Eye (tissue), 1 donor: ENCODE results near the gene ZNF467.
A peak's percentile ranks its signal among the peaks of the same experiment; 100 is the strongest.

Experiments used
- DNase-seq: peaks from one replicate; pipeline ENCODE4 v3.0.0-alpha.2; 2015

ZNF467 gene

DNA sequence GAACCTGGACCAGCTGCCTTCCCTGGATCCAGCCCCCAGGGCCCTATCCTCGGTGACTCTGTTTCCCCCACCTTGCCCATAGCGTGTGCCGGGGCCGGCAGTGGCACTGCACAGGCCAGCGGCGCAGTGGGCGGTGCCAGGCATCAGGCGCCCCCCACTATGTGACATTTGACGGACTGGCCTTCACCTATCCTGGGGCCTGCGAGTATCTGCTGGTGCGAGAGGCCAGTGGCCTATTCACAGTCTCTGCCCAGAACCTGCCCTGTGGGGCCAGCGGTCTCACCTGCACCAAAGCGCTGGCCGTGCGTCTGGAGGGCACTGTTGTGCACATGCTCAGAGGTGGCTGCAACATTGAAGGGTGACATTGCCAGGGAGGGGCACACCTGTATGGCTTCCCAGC, 12.0 kb upstream of the ZNF467 start:
- DNase-seq, result no peak

DNA sequence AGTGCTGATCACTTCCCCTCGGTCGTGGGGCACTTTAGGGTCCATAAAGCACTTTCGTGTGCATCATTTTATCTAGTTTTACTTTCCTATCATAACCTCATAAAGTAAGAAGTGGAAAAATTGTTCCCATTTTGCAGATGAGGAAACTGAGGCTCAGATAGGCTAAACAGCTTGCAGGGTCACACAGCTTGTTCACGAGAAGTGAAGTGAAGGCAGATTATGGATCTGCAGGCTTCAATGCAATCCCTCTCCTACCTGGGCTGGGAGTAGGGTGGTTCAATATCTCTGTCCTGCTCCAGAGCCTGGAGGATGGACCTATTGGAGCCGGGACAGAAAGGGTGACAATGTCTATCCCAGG, 10.8 kb upstream of the ZNF467 start:
- DNase-seq, result no peak

DNA sequence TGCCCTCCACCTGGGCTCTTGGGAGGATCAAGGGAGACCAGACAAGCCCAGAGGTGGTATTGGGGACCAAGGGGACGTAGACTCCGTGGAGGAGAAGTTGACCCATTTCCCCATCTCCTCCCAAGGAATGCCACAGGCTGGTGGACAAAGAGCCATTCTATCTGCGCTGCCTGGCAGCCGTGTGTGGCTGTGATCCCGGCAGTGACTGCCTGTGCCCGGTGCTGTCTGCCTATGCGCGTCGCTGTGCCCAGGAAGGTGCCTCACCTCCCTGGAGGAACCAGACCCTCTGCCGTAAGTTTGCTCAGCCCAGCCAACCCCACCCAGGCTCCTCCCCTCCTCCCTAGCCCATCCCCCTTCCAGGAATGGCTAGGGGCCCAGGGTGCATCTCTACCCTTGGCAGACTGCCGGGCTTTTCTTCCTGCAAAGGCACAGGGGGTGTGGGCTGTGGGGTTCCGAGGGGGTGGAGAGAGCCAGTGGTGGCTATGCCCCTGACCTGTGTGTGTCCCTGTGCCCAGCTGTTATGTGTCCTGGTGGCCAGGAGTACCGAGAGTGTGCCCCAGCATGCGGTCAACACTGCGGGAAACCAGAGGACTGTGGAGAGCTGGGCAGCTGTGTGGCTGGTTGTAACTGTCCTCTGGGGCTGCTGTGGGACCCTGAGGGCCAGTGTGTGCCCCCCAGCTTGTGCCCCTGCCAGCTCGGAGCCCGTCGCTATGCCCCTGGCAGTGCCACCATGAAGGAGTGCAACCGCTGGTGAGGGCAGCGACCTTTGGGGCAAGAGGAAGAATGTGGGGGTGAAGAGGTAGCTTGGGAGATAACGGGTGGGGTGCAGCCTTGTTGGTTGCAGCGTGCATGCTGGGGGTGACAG, 10.2 kb upstream of the ZNF467 start:
- peak; percentile 45 for DNase-seq

DNA sequence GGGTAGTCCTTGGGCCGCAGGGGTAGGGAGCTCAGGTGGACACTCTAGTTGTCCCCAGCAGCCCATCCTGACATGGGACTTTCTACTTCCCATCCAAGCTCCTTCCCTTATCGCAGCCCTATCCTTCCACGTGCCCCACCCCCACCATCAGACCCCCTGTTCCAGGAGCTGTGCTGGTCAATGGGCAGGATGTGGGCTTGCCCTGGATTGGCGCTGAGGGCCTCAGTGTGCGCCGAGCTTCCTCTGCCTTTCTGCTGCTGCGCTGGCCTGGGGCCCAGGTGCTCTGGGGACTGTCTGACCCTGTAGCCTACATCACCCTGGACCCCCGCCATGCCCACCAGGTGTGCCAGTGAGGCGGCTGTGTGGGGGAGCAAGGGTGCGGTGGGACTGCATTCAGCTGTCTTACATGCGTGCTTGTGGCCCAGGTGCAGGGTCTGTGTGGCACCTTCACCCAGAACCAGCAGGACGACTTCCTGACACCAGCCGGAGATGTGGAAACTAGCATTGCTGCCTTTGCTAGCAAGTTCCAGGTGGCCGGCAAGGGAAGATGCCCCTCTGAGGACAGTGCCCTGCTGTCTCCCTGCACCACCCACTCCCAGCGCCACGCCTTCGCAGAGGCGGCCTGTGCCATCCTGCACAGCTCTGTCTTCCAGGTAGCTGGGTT, 9.4 kb upstream of the ZNF467 start:
- DNase-seq, result no peak

DNA sequence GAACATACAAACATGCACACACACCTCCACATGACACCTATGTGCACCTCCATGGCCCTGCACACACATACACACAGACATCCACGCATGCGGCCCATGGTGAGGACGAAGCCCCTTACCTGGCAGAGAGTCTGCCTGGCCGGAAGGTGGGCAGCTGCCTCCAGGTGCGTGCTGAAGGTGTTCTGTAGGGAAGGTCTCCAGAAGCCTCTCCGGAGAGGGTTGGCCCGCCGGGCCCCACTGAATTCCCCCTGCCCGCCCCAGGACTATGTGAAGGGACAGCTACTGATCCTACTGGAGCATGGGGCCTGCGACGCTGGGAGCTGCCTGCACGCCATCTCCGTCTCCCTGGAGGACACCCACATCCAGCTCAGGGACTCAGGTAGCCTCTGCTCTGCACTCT, 8.5 kb upstream of the ZNF467 start:
- no peak for DNase-seq

DNA sequence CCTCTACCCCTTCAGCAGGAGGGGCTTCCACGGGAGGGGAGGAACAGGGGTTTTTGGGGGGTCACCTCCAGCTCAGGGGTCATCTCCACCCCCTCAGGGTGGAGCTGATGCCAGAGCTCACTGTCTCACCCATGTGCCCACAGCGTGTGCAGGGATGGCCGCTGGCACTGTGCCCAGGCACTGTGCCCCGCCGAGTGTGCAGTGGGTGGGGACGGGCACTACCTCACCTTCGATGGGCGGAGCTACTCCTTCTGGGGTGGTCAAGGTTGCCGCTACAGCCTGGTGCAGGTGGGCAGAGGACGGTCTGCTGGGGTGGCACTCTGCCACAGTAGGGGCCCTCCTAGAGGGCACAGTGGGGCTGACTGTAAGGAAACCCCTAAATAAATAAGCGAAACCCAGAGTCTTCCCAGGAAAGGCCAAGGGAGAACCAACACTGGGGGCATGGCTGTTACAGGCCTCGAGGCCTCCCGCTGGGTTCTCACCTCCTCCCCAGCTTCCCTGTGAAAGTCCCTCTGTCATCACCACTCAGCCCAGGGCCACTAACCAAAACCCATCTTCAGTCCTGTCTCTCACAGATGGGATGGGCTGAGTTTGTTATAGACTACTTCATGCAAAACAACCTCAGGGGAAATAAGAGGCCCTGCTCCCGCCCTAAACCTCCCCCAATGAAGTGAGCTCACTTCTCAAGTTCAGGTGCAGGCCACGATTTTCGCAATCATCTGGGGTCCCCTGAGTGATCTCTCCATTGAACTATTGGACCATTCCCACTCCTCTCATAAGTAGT, 7.4 kb upstream of the ZNF467 start:
- DNase-seq, result no peak

DNA sequence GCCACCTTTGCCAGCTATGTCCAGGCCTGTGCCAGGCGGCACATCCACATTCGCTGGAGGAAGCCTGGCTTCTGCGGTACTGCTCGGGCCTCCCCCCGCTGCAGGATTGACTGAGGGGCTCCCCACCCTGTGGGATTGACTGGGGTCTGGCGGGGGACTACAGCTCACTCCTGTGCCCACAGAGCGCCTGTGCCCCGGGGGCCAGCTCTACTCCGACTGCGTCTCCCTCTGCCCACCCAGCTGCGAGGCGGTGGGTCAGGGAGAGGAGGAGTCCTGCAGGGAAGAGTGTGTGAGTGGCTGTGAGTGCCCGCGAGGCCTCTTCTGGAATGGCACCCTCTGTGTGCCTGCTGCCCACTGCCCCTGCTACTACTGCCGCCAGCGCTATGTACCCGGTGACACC, 6.7 kb upstream of the ZNF467 start:
- DNase-seq, result no peak

DNA sequence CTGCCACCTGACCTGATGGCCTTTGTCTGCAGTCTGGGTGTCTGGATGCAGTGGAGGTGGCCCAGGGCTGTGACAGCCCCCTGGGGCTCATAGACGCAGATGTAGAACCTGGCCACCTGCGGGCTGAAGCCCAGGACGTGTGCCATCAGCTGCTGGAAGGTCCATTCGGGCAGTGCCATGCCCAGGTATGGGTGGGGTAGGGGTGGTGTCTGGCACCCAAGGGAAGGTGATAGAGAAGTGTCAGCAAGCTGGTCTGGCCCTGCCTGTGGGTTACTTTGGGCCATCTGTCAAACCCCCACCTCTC, 6.1 kb upstream of the ZNF467 start:
- no peak for DNase-seq

DNA sequence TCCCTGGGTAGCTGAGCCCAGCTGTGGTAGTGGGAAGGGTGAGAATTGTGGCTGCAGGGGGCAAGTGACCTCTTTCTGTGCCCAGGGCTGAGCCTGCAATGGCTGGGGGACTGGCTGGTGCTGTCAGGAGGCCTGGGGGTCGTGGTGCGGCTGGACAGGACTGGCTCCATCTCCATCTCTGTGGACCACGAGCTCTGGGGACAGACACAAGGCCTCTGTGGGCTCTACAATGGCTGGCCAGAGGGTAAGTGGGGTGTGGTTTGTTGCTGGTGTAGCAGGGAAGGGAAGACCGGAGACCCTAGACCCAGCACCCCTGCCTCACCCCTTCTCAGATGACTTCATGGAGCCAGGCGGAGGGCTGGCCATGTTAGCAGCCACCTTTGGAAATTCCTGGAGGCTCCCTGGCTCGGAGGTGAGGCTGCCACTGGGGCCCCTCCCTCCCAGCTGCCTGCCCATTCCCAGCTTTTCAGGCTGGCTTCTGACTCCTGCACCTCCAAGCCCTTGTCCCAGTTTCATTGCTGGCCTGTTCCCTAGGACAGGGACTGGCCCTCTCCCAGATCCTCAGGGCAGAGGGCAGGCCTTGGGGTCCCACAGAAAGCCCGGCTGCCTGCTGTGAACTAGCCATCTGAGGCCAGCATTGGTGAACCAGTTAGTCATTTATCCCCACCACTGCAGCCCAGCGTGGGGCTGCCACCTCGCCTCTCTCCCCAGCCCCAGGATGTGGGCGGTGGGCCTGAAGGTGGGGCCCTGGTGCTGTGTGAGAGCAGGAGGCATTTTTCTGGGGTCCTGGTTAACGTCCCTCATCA, 5.5 kb upstream of the ZNF467 start:
- no peak for DNase-seq

DNA sequence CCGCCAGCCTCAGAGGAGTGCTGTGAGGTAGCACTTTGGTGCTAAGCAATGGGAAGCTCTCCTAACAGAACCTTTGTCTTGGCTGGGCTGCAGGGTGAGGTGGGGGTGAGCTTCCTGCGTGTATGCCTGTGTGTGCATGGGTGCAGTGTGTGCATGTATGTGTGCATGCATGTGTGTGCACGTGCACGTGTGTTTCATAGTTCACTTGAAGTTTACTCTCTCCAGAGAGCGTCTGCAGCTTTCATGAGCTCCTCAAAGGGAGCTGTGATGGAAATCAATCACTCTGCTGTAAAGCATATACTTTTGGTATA, 4.9 kb upstream of the ZNF467 start:
- no peak for DNase-seq

DNA sequence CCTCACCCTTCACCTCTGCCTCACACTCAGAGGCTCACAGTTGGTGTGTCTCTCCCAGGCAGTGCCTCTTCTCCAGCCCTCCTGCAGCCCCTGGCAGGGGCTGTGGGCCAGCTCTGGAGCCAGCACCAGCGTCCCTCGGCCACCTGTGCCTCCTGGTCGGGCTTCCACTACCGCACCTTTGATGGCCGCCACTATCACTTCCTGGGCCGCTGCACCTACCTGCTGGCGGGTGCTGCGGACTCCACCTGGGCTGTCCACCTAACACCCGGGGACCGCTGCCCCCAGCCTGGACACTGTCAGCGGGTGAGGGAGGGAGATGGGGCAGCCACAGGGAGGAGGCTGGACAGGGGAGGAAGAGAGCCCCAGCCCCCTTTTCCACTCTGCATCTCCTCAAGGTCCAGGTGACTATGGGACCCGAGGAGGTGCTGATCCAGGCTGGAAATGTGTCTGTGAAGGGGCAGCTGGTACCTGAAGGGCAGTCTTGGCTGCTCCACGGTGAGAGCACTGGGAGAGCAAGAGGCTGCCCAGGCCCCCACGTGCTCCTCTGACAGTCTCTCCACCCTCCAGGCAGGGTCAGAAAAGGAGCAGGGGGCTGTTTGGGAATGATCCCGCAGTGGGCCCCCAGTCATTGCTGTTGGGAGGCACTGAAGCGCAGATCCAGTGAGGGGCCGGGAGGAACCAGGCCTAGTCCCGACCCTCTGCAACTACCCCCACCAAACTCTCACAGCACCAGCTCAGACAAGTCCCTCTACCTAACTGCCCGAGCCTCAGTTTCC, 4.4 kb upstream of the ZNF467 start:
- no peak for DNase-seq

DNA sequence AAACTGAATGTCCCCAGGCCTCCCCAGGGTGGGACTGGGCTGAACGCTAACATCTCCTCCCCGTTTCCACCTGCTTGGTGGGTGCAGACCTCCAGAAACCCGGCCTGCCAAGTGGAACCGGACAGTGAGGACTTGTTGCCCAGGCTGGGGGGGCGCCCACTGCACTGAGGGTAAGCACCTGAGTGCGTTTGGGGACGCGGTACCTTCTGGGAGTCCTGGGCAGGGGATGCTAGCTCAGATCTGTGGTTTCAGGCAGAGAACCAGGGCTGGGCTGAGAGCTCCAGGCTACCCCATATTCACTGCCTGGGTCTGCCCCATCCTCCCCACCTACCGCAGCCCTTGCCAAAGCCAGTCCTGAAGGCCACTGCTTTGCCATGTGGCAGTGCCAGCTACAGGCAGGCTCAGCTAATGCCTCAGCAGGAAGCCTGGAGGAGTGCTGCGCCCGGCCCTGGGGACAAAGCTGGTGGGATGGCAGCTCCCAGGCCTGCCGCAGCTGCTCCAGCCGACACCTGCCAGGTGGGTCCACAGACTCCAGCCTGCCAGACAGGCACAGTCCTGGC, 3.5 kb upstream of the ZNF467 start:
- no peak for DNase-seq

DNA sequence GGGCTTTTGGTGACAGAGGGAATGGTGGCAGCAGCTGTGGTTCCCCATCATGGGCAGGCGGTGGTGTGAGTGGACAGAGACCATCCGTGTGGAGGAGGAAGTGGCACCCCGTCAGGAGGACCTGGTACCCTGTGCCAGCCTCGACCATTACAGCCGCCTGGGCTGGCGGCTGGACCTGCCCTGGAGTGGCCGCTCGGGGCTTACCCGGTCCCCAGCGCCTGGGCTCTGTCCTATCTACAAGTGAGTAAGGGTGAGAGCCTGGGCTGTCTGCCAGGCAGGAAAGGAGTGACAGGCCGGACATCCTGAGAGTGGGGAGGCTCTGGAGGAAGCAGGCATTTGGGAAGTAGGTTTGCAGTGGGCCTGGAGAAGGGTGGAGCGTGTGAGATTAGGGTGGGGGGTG, 2.9 kb upstream of the ZNF467 start:
- no peak for DNase-seq

DNA sequence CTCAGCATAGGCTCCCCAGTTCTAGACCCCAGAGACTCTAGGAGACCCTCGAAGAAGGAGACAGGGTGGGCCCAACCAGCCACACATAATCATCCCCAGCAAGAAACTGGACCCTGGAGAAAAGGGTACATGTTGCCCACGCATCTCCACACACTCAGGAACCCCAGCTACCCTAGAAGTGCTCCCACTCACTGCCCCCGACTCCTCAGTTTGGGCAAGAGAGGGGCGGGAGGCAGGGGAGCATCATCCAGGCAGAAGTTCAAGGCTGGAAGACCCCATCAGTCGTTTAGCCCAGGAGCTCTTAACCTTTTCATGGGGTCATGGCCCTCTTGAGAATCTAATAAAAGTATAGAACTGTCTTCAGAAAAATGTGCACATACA, 1.8 kb upstream of the ZNF467 start:
- no peak for DNase-seq

DNA sequence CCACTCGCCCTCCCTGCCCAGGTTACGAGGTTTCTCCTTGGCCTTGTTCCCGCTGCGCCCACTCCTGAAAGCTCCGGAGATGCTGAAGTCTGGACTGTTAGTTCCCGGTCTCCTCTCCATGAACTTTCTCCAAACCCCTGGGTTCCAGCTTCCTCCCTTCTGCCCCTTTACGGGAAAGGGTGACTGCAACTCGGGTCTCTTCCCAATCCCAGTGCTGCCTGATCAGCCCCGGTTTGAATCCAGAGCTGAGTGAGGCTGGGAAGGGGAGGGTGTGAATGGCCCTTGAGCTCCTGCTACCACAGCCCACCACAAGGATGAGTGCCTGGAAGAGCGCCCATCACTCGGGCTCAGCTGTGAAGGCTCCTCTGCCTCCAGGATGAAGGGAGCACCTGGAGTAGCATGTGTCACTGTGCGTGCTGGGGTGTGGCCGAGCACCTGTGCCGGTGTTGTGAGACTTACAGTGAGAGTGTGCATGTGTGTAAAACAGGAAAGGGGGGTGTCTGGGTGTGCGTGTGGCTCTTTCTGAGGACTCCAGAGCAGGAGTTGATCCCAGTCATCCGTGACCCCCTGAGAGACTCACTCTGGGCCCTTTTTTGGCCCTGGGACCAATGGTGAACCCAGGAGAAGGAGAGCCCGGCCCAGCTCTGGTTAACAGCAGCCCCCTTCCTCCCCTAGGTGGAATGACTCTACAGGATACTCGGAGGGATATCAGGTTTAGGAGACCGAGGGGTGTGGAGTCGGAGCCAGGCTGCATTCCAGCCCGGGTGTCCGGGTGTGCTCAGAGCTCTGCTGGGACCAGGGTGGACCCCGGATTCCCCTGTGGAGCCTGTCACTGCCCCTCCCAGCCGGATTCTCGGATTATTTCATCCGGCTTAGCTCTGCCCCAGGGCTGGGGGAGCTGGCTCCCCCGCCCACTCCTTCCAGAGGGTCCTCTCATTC, 1.1 kb upstream of the ZNF467 start:
- DNase-seq, result peak; percentile 63

DNA sequence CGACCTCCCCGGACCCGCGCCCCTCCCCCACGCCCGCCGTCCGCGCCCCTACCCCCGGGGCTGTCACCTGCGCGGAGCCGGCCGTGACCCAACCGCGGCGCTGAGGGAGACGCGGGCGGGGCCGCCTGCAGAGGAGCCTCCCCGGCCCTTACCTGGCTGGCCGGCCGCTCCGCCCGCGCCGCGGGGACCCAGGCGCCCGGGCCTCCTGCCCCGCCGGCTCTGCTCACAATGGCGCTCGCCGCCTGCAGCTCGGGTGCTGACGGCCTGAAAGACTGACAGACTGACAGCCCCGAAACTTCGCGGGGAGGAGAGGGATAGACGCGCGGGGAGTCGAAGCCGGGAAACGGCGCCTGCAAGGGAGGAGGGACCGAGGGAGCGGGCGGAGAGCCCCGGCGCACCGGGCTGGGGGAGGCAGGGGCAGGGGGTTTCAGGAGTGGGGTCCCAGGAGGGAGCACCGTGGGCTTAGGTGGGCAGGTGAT, 393 bp downstream of the ZNF467 start:
- DNase-seq, result no peak

DNA sequence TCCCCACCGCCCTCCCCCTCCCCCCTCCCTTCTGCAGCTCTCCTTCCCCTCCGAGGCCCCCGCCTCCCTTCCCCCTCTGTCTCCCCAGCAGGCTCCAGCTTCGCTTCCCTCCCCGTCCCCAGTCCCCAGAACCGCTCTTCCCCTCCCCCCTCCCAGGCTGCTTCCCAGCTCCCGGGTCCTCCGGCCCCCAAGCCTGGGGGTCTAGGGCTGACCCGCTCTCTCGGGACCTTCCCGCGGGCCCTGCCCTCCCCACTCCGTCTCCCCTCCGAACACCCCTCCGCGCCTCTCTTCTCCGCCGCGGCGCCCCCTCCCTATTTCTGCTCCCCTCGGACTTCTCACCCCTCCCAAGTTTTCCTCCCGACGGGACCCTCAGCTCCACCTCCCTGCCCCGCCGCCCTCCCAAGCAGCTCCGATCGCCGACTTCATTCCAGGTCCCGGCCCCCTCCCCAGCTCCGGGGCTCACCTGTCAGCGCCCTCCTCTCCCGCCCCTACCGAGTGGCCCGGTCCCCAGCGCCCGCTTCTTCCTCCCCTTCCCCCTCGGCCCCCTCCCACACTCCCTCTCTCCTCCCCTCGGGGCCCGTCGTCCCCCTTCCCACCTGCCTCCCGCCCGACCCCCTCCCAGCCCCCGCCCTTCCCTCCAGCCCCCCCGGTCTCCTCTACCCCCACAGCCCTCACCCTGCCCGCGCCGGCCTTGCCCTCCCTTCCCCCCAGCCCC, 990 bp downstream of the ZNF467 start:
- DNase-seq, result no peak

DNA sequence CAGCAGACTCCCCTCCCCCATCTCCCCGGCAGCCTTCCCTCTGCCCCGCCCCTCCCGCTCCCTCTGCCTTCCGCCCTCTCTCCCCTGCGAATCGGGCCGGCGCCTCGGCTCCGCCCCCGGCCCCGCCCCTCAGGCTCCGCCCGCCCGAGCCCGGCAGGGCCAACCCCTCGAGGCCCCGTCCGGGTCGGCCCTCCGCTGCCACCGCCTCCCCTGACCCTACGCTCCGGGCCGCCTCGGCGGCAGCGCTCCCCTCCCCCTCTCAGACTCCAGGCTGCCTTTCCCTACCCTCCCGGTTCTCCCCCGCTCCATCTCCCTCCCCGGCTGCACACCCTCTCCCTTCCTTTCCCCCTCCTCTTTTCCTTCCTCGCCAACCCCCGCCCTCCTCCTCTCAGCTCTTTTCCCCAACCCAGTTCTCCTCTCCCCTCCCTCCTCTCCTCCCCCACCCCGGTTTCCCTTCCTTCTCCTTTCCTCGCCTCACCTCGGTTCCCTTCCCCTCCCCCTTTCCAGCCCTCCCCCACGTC, 1.6 kb downstream of the ZNF467 start:
- peak; percentile 97 for DNase-seq

DNA sequence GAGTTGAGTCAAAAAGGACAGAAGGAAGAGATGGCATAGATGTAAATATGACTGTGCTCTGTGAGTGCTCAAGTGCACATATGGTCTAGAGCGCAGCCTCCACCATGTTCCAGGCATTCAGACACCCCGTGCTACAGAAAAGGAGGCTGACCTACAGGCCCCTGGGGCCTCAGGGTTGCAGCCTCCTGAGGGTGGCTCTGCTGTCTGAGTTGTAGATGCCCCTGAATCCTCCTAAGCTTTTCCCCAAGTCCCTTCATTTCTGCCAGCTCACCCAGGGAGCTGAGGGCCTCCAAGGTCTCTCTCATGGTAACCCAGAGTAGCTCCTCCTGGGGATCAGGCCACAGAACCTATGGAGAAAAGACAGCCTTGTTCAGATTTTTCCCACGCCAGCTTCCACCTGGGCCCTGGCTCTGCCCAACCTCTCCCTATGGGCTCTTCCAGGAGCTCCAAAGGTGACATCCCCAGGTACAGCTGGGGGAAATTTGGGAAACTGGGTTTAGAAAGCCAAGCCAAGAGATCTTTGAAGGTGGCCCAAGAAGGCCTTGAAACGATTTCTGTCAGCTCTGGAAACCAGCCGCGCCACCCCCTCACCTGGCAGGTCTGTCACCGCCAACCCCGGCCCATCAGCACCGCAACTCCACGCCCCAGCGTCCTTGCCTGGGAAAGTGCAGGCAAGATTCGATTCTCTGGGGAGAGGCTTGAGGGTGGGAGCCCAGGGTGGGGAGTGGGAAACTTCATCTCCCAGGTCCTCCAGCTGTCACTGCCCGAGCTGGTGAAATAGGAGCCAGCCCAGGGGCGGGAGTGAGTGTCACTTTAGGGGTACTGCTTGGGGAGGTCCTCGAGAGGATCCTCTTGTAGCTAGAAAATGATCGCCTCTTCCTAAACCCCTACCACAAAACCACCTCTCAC, 2.4 kb downstream of the ZNF467 start:
- DNase-seq, result no peak
